HG02970 (cell line): ENCODE results near the gene CFHR4.
"Not testable (repeated sequence)": the region's sequence is repeated elsewhere in the genome, so short reads cannot be mapped to it uniquely, and the experiment has no call there.

ENCODE experiments used
- ATAC-seq: cut with Tn5 transposase; IDR thresholded peaks from one replicate; pipeline ENCODE4 v1.9.1; 2021; ENCODE audit warnings: mild to moderate bottlenecking, moderate library complexity, moderate number of reproducible peaks; ENCODE audit not compliant: unreplicated experiment, low FRiP score

CFHR4 gene

DNA sequence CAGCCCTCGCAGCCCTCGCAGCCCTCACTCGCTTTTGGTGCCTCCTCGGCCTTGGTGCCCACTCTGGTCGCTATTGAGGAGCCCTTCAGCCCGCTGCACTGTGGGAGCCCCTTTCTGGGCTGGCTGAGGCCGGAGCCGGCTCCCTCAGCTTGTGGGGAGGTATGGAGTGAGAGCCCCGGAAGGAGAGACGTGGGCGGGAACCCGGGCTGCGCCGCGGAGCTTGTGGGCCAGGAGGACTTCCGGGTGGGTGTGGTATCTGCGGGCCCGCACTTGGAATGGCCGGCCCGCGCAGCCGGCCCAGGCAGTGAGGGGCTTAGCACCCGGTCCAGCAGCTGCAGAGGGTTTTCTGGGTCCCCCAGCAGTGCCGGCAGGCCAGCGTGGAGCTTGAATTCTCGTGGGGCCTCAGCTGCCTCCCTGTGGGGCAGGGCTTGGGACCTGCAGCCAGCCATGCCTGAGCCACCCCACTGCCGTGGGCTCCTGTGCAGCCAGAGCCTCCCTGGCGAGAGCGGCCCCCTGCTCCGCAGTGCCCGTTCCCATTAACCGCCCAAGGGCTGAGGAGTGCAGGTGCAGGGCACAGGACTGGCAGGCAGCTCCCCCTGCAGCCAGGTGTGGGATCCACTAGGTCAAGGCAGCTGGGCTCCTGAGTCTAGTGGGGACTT, 45.8 kb downstream of the CFHR4 start:
- ATAC-seq: no peak

DNA sequence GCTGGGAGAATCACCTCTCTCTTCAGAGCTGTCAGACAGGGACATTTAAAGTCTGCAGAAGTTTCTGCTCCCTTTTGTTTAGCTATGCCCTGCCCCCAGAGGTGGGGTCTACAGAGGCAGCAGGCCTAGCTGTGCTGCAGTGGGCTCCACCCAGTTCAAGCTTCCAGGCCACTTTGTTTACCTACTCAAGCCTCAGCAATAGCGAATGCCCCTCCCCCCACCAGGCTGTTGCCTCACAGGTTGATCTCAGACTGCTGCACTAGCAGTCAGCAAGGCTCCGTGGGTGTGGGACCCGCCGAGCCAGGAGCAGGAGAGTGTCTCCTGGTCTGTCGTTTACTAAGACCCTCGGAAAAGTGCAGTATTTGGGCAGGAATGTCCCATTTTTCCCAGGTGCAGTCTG, 53.6 kb downstream of the CFHR4 start:
- ATAC-seq: not testable (repeated sequence)

DNA sequence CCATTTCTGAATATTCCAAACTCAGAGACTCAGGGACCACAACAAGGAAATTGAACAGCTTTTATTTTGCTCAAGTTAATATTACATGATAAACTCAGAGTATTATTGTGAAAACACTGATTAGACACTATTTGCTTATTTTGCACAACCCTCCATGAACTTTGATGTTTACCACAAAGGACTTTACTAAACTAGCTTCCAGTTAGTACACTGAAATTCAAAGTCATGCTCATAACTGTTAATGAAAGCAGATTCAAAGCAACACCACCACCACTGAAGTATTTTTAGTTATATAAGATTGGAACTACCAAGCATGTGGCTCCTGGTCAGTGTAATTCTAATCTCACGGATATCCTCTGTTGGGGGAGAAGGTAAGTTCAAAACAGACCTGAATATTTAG, 55.7 kb downstream of the CFHR4 start, which contains the start of gene CFHR2:
Gene CFHR2 (plus strand): TSS at position 171 of the 400 bp plus-strand sequence. CDS start 143 bp downstream, at position 314.
- ATAC-seq: not testable (repeated sequence)

DNA sequence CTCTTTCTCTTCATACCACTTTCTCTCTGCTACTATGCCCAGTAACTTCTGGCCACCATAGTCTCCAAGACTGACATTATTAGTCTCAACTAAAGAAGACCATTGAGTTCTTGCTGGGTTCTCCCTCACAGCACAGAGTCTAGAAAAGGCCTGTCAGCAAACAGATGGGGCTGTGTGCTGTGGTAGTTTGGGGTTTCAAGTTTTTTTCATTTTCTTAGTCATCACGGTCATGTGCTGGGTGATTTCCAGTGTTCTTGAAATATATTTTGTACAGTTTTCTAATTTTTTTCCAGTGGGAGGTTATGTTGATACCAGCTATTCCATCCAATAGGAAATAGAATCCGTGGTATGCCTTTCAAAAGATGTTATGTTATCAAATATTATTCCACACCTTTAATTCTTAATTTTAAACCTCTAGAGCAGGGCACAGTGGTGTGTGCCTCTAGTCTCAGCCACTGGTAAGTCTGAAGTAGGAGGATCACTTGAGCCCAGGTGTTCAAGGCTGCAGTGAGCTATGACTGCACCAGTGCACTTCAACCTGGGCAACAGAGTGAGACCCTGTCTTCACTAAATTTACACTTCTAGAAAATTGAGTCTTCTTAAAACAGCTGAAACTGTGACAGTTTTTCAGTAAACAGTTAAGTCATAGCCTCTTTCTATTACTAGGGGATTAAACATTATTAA, 64.0 kb downstream of the CFHR4 start:
- ATAC-seq: peak; percentile 73

DNA sequence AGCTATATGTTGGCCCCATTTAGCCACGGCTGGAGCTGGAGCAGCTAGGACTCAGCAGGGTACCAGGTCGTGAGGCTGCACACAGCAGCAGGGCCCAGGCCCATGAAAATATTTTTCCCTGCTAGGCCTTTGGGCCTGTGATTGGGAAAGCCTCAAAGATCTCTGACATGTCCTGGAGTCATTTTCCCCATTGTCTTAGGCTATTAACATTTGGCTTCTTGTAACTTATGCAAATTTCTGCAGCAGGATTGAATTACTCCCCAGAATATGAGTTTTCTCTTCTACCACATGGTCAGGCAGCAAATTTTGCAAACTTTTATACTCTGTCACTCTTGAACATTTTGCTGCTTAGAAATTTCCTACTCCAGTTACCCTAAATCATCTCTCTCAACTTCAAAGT, 66.9 kb downstream of the CFHR4 start:
- no peak for ATAC-seq

DNA sequence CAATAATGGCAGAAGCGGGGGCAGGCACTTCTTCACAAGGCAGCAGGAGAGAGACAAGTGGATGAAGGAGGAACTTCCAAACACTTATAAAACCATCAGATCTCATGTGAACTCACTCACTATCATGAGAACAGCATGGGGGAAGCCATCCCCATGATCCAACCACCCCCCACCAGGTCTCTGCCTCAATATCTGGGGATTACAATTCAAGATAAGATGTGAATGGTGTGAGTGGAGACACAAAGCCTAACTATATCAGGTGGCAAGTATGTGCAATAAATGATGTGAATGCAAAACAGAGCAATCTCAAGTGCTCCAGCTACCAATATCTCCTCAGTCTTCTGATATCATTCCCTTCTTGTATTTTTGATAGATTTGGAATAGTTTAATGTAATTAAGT, 68.1 kb downstream of the CFHR4 start:
- no peak for ATAC-seq

DNA sequence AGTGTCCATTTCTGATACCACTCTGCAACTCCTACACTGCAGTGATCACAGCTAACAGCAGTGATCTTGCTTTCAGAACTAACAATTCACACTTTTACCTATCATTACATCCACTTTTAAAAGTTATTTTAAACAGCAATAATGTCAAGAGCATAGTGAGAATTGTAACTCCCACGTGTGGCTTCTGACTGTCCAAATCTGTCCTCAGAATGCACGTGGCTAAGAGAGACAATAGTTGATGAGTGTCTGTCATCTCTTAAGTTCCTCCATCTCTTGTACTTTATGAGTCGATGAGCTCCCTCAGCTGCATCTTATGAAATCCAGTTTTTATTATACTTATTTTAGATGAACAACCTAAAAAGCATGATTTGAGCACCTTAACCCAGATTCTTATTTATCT, 73.0 kb downstream of the CFHR4 start:
- no peak for ATAC-seq
